Endothelial cell of umbilical vein (primary cell): ENCODE results near the gene SMOC2. TPM values are rescaled to one million over a fixed set of nuclear protein-coding genes. Genes with fewer than 3 reads are reported as not detected.

ENCODE experiments used
- BruUV-seq: library from RNA; stranded (reverse); fragments of 400-500 nt; replicated peaks from 2 replicates; lab custom pipeline; 2021; lab: Mats Ljungman, UMichigan
- CTCF ChIA-PET: fragments of 300-600, 350-600 bp; sonication (Branson Sonifier 250); formaldehyde crosslinking; loops from one replicate; lab custom pipeline; 2021; ENCODE audit warnings: antibody characterized with exemption, inconsistent platforms; lab: Charles Lee
- POLR2A ChIA-PET: fragments of 300-600, 350-600 bp; sonication (Branson Sonifier 250); formaldehyde crosslinking; loops from one replicate; lab custom pipeline; 2021; ENCODE audit warnings: antibody characterized with exemption, inconsistent platforms; lab: Charles Lee
- DNase-seq: peaks from one replicate; pipeline ENCODE4 v3.0.0-alpha.2; 2011; ENCODE audit warnings: low read depth, low spot score
- FAIRE-seq: peaks from 2 replicates; lab custom pipeline; 2011; peaks lifted over from hg19 to GRCh38; lab: Jason Lieb, UNC
- H2AFZ ChIP-seq: 2 replicates; pipeline ENCODE4 v1.6.0; 2012; ENCODE audit warnings: low read depth, low read length, control low read depth, inconsistent platforms
- H3K27ac ChIP-seq: 2 replicates; pipeline ENCODE4 v1.5.1; 2011; ENCODE audit warnings: low read depth, mild to moderate bottlenecking, control low read depth, low read length, moderate library complexity; ENCODE audit not compliant: insufficient read depth
- H3K27me3 ChIP-seq, 2 experiments: 2 replicates each; pipeline versions ENCODE4 v1.6.0 to v1.6.1; 2011; ENCODE audit warnings: low read length in 2 of 2, mixed read lengths in 1 of 2; ENCODE audit not compliant: control insufficient read depth in 2 of 2, insufficient read depth in 2 of 2
- H3K36me3 ChIP-seq, 2 experiments: 2 replicates in 1 of 2; 3 replicates in 1 of 2; pipeline ENCODE4 v1.5.1; 2011; ENCODE audit warnings: low read length in 2 of 2, mild to moderate bottlenecking in 1 of 2, moderate library complexity in 1 of 2; ENCODE audit not compliant: control insufficient read depth in 2 of 2, insufficient read depth in 2 of 2; ENCODE audit errors: extremely low read depth in 1 of 2
- H3K4me1 ChIP-seq: 3 replicates; pipeline ENCODE4 v1.5.1; 2011; ENCODE audit warnings: mild to moderate bottlenecking, low read length; ENCODE audit not compliant: control insufficient read depth, insufficient read depth; ENCODE audit errors: extremely low read depth
- H3K4me2 ChIP-seq: 2 replicates; pipeline ENCODE4 v1.6.1; 2011; ENCODE audit warnings: low read length, control low read depth, mixed read lengths; ENCODE audit not compliant: insufficient read depth
- H3K4me3 ChIP-seq, 3 experiments: fragments of 200-600 bp in 1 of 3; sonication (generic), shearing (Covaris generic) in 1 of 3; replicated peaks in 1 of 3; 2 replicates each; pipeline ENCODE4 v1.5.1; 2011 to 2016; ENCODE audit warnings: control low read depth in 3 of 3, low read length in 3 of 3, mild to moderate bottlenecking in 2 of 3, inconsistent platforms in 1 of 3, low read depth in 1 of 3, moderate library complexity in 1 of 3; ENCODE audit not compliant: insufficient read depth in 1 of 3
- H3K79me2 ChIP-seq: 2 replicates; pipeline ENCODE4 v1.6.0; 2012; ENCODE audit warnings: low read length, inconsistent platforms; ENCODE audit not compliant: control insufficient read depth, insufficient read depth
- H3K9ac ChIP-seq: replicated peaks from 2 replicates; pipeline ENCODE3; 2011; ENCODE audit warnings: low read length, control low read depth; ENCODE audit not compliant: insufficient read depth; ENCODE audit errors: extremely low read depth
- H3K9me1 ChIP-seq: replicated peaks from 3 replicates; pipeline ENCODE4 v1.6.0; 2011; ENCODE audit warnings: mild to moderate bottlenecking, low read length; ENCODE audit not compliant: control insufficient read depth, insufficient read depth; ENCODE audit errors: extremely low read depth
- H3K9me3 ChIP-seq: replicated peaks from 2 replicates; pipeline ENCODE4 v1.5.1; 2012; ENCODE audit warnings: low read length, inconsistent platforms; ENCODE audit not compliant: control insufficient read depth, insufficient read depth
- H4K20me1 ChIP-seq: replicated peaks from 2 replicates; pipeline ENCODE3; 2011; ENCODE audit warnings: mild to moderate bottlenecking, low read length; ENCODE audit not compliant: control insufficient read depth, insufficient read depth; ENCODE audit errors: extremely low read depth
- EZH2 ChIP-seq: IDR thresholded peaks from 2 replicates; pipeline ENCODE4 v1.6.1; 2012; ENCODE audit warnings: borderline replicate concordance, low read depth, mild to moderate bottlenecking, moderate library complexity, low read length, inconsistent platforms; ENCODE audit not compliant: severe bottlenecking
- FOS ChIP-seq: IDR thresholded peaks from 2 replicates; pipeline ENCODE4 v1.6.1; 2011; ENCODE audit warnings: mild to moderate bottlenecking, low read length, moderate library complexity, borderline replicate concordance; ENCODE audit not compliant: insufficient read depth
- GATA2 ChIP-seq: IDR thresholded peaks from 2 replicates; pipeline ENCODE4 v1.7.0; 2011; ENCODE audit warnings: low read depth, mild to moderate bottlenecking, moderate library complexity, mixed read lengths, low read length; ENCODE audit not compliant: insufficient read length, insufficient read depth
- JUN ChIP-seq: IDR thresholded peaks from 2 replicates; pipeline ENCODE4 v1.6.1; 2011; ENCODE audit warnings: borderline replicate concordance, low read depth; ENCODE audit not compliant: insufficient read length, insufficient read depth
- MYC ChIP-seq: IDR thresholded peaks from one replicate; pipeline ENCODE4 v1.6.1; 2011; ENCODE audit warnings: mild to moderate bottlenecking, low read depth, low read length
- POLR2A ChIP-seq: IDR thresholded peaks from 2 replicates; pipeline ENCODE4 v1.6.1; 2012; ENCODE audit warnings: low read depth, mild to moderate bottlenecking, control low read depth, low read length
- POLR2AphosphoS5 ChIP-seq: IDR thresholded peaks from 2 replicates; pipeline ENCODE4 v1.6.1; 2012; ENCODE audit warnings: low read depth, mild to moderate bottlenecking, control low read depth, low read length, moderate library complexity; ENCODE audit not compliant: insufficient read depth
- dilution Hi-C: fragments of 300-500 bp; cut with MboI; formaldehyde crosslinking; loops from one replicate; pipeline ENCODE4 v1.15.0; 2019; ENCODE audit warnings: low sequenced_read_pairs; ENCODE audit not compliant: extremely low pct_ligation_motif_present
- intact Hi-C: fragments of 100-400 bp; cut with micrococcal nuclease; formaldehyde crosslinking; loops from one replicate; pipeline ENCODE4 v1.10.0; 2022
- polyA plus RNA-seq, 4 experiments: library from polyadenylated mRNA; depleted of rRNA in 3 of 4; stranded (reverse) in 3 of 4; unstranded in 1 of 4; fragments of >200 nt; gene quantifications; 2 replicates each; pipeline versions ENCODE4 v1.2.1 to v1.2.3, GENCODE V29; 2011 to 2012; ENCODE audit warnings: missing spikeins in 1 of 4
- total RNA-seq: library from RNA; stranded (reverse); gene quantifications from 2 replicates; pipeline ENCODE4 v1.2.3, GENCODE V29; 2021
- TF ChIP-seq, protein P1 (sequence below): IDR thresholded peaks from 2 replicates; pipeline ENCODE4 v1.6.1; 2011; ENCODE audit not compliant: insufficient read depth, insufficient read length
- TF ChIP-seq, protein P2 (sequence below), 2 donors: IDR thresholded peaks; 1 replicate in 1 of 2; 2 replicates in 1 of 2; pipeline ENCODE4 v1.5.1; 2011; ENCODE audit warnings: low read length in 2 of 2, mild to moderate bottlenecking in 2 of 2, moderate library complexity in 2 of 2, control low read depth in 1 of 2, inconsistent platforms in 1 of 2, low read depth in 1 of 2; ENCODE audit not compliant: insufficient read depth in 1 of 2; ENCODE audit errors: extremely low read depth in 1 of 2

Gene SMOC2
- total and polyA plus RNA-seq, 2 donors (not counting 3 experiments of a cell fraction or from before 2014, with no cell fraction given), result not detected

DNA sequence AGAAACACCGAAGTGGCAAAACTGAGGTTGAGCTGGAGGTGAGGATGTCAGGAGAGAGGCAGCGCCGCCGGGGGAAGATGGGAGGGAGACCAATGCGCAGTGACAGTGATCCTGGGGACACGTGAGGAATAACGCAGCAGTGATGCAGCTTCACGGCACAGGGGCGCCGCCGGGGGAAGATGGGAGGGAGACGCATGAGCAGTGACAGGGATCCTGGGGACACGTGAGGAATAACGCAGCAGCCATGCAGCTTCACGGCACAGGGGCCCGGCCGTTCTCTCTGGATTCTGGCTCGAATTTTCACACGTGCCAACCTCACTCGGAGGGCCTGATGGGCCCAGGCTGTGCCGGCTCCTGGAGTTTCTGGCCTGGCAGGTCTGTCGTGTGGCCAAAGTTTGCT is 94.7 kb downstream of the SMOC2 start:
- Histone ChIP-seq H3K4me1 (peaks cover 5% of the 10 kb centered on the region), H2AFZ (no peak overlapping the region), H3K9me1 (no peaks in the 10 kb centered on the region), H3K79me2 (no peaks in the 10 kb centered on the region), H3K36me3 (no peaks in the 10 kb centered on the region), H3K4me3 (no peak overlapping the region), H3K27ac (no peak overlapping the region), H3K9me3 (no peaks in the 10 kb centered on the region), H3K27me3 (peaks cover 0 to 3% of the 10 kb centered on the region in 2 experiments), H3K9ac (no peak overlapping the region), H3K4me2 (no peak overlapping the region), H4K20me1 (no peaks in the 10 kb centered on the region)
- FAIRE-seq, result no peak
- DNase-seq, result no peak
- ChIA-PET POLR2A (no interaction called here), CTCF (no interaction called here)
- dilution Hi-C loops (no loop called here), intact Hi-C loops (no loop called here)
- no peak for TF ChIP-seq GATA2
- BruUV-seq, result no TSS peak

DNA sequence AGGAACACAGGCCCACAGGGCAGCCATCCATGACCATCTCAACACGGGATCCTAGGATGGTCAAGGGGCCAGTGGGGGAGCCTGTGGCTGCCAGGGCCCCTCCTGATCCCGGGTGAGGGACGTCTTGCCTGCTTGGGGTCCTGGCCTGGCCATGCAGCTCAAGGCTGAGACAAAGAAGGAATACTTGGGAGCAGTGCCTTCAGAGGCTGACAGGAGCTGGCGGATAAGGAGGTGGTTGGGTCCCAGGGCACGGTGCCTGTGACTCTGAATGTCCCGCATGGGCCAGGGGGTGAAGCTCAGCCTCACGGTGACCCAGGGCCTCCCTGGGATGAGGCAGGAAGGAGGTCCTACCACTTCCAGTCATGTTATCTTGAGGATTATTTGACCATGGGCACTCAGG is 95.2 kb downstream of the SMOC2 start:
- H2AFZ ChIP-seq, result no peak overlapping the region
- intact Hi-C loops, result no loop called here
- H3K36me3 ChIP-seq, result no peaks in the 10 kb centered on the region
- H3K4me3 ChIP-seq, result no peak overlapping the region
- CTCF ChIA-PET, result no interaction called here
- FAIRE-seq (no peak), DNase-seq (no peak)
- no peaks in the 10 kb centered on the region for H3K79me2 ChIP-seq
- peaks cover 0 to 7% of the 10 kb centered on the region in 2 experiments for H3K27me3 ChIP-seq
- BruUV-seq, result no TSS peak
- no peak overlapping the region for H3K4me2 ChIP-seq
- no peak overlapping the region for H3K27ac ChIP-seq
- H4K20me1 ChIP-seq, result no peaks in the 10 kb centered on the region
- POLR2A ChIA-PET, result no interaction called here
- TF ChIP-seq MYC (no peak), POLR2A (no peak), POLR2AphosphoS5 (no peak), GATA2 (no peak), EZH2 (no peak), JUN (no peak), FOS (no peak)
- TF ChIP-seq, protein P1, sequence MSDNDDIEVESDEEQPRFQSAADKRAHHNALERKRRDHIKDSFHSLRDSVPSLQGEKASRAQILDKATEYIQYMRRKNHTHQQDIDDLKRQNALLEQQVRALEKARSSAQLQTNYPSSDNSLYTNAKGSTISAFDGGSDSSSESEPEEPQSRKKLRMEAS, result no peak
- TF ChIP-seq, protein P2, sequence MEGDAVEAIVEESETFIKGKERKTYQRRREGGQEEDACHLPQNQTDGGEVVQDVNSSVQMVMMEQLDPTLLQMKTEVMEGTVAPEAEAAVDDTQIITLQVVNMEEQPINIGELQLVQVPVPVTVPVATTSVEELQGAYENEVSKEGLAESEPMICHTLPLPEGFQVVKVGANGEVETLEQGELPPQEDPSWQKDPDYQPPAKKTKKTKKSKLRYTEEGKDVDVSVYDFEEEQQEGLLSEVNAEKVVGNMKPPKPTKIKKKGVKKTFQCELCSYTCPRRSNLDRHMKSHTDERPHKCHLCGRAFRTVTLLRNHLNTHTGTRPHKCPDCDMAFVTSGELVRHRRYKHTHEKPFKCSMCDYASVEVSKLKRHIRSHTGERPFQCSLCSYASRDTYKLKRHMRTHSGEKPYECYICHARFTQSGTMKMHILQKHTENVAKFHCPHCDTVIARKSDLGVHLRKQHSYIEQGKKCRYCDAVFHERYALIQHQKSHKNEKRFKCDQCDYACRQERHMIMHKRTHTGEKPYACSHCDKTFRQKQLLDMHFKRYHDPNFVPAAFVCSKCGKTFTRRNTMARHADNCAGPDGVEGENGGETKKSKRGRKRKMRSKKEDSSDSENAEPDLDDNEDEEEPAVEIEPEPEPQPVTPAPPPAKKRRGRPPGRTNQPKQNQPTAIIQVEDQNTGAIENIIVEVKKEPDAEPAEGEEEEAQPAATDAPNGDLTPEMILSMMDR (IDR thresholded peaks at IDR 0.05; ENCODE audit: extremely low read depth in 1 of 2, insufficient read depth in 1 of 2, low read depth in 1 of 2, low read length in 2 of 2), result no peak
- dilution Hi-C loops, result no loop called here
- no peaks in the 10 kb centered on the region for H3K9me3 ChIP-seq
- no peaks in the 10 kb centered on the region for H3K9me1 ChIP-seq
- H3K4me1 ChIP-seq, result peaks cover 5% of the 10 kb centered on the region
- H3K9ac ChIP-seq, result no peak overlapping the region
